ENCODE results near the gene ABCA2. TPM values are rescaled to one million over a fixed set of nuclear protein-coding genes. Genes with fewer than 3 reads are reported as not detected.

Gene ABCA2
- polyA plus RNA-seq, 1 donor (not counting 4 experiments of a cell fraction or from before 2014, with no cell fraction given), result 1.3 TPM

GRCh38 chr9:136958898-136959850, 68.9 kb downstream of the ABCA2 start:
- dilution Hi-C loops (cut with MboI; ENCODE audit: extremely low pct_ligation_motif_present, low sequenced_read_pairs), result no loop called here

GRCh38 chr9:136958473-136958872, 69.6 kb downstream of the ABCA2 start:
- Histone ChIP-seq H4K20me1 (ENCODE audit: control insufficient read depth, extremely low read depth, insufficient read depth, low read length) (no peaks in the 10 kb centered on the region), H3K4me3 (ENCODE audit: control insufficient read depth in 2 of 3, extremely low read depth in 1 of 3, insufficient read depth in 2 of 3, low read depth in 1 of 3, low read length in 3 of 3) (no peak overlapping the region), H3K27me3 (ENCODE audit: control insufficient read depth, extremely low read depth, insufficient read depth, low read length) (peaks cover 5% of the 10 kb centered on the region), H2AFZ (ENCODE audit: control insufficient read depth, low read length) (no peak overlapping the region), H3K36me3 (ENCODE audit: control insufficient read depth in 2 of 2, extremely low read depth in 1 of 2, insufficient read depth in 2 of 2, low read length in 2 of 2) (no peaks in the 10 kb centered on the region), H3K4me1 (ENCODE audit: control insufficient read depth, extremely low read depth, insufficient read depth, low read length) (no peaks in the 10 kb centered on the region), H3K9me3 (ENCODE audit: control insufficient read depth, low read depth, low read length) (no peaks in the 10 kb centered on the region), H3K27ac (ENCODE audit: control insufficient read depth, insufficient read depth, low read length) (no peak overlapping the region), H3K9ac (ENCODE audit: control insufficient read depth, extremely low read depth, insufficient read depth, low read length) (no peak overlapping the region), H3K79me2 (ENCODE audit: control insufficient read depth, insufficient read depth, low read length) (no peaks in the 10 kb centered on the region), H3K4me2 (ENCODE audit: control insufficient read depth, extremely low read depth, insufficient read depth, low read depth, low read length) (no peak overlapping the region), H3K9me1 (ENCODE audit: control insufficient read depth, extremely low read depth, insufficient read depth, low read length) (no peaks in the 10 kb centered on the region)
- dilution Hi-C loops (cut with MboI; ENCODE audit: extremely low pct_ligation_motif_present, low sequenced_read_pairs), result no loop called here
- TF ChIP-seq CTCF (optimal IDR thresholded peaks at IDR 0.05 in 1 of 3, IDR thresholded peaks at IDR 0.05 in 1 of 3, conservative IDR thresholded peaks at IDR 0.05 in 1 of 3; ENCODE audit: extremely low read depth in 1 of 3, insufficient read depth in 2 of 3, low read length in 3 of 3) (no peak), EZH2 (IDR thresholded peaks at IDR 0.05; ENCODE audit: low read length) (no peak)
- no peak for FAIRE-seq
- no peak for DNase-seq (ENCODE audit: low read depth, low spot score)

More at GRCh38 chr9:136958898-136959850, 68.9 kb downstream of the ABCA2 start:
- Histone ChIP-seq H3K9me1 (ENCODE audit: control insufficient read depth, extremely low read depth, insufficient read depth, low read length) (no peaks in the 10 kb centered on the region), H3K4me2 (ENCODE audit: control insufficient read depth, extremely low read depth, insufficient read depth, low read depth, low read length) (no peak overlapping the region), H3K79me2 (ENCODE audit: control insufficient read depth, insufficient read depth, low read length) (no peaks in the 10 kb centered on the region), H3K36me3 (ENCODE audit: control insufficient read depth in 2 of 2, extremely low read depth in 1 of 2, insufficient read depth in 2 of 2, low read length in 2 of 2) (no peaks in the 10 kb centered on the region), H4K20me1 (ENCODE audit: control insufficient read depth, extremely low read depth, insufficient read depth, low read length) (no peaks in the 10 kb centered on the region), H2AFZ (ENCODE audit: control insufficient read depth, low read length) (no peak overlapping the region), H3K9me3 (ENCODE audit: control insufficient read depth, low read depth, low read length) (no peaks in the 10 kb centered on the region), H3K9ac (ENCODE audit: control insufficient read depth, extremely low read depth, insufficient read depth, low read length) (no peak overlapping the region), H3K27me3 (ENCODE audit: control insufficient read depth, extremely low read depth, insufficient read depth, low read length) (peaks cover 5% of the 10 kb centered on the region), H3K27ac (ENCODE audit: control insufficient read depth, insufficient read depth, low read length) (no peak overlapping the region), H3K4me1 (ENCODE audit: control insufficient read depth, extremely low read depth, insufficient read depth, low read length) (peaks cover 2% of the 10 kb centered on the region), H3K4me3 (ENCODE audit: control insufficient read depth in 2 of 3, extremely low read depth in 1 of 3, insufficient read depth in 2 of 3, low read depth in 1 of 3, low read length in 3 of 3) (no peak overlapping the region)
- DNase-seq (ENCODE audit: low read depth, low spot score) (no peak), FAIRE-seq (no peak)
- no peak for TF ChIP-seq CTCF (optimal IDR thresholded peaks at IDR 0.05 in 1 of 3, IDR thresholded peaks at IDR 0.05 in 1 of 3, conservative IDR thresholded peaks at IDR 0.05 in 1 of 3; ENCODE audit: extremely low read depth in 1 of 3, insufficient read depth in 2 of 3, low read length in 3 of 3)
- TF ChIP-seq EZH2 (IDR thresholded peaks at IDR 0.05; ENCODE audit: low read length), result no peak

Measured in keratinocyte (primary cell).